CD14-positive monocyte (primary cell): ENCODE data around the gene SCFD1. TPM values are rescaled to one million over a fixed set of nuclear protein-coding genes. Genes with fewer than 3 reads are reported as not detected.

Experiments used
- DNase-seq, 3 donors: peaks; one replicate each; pipeline ENCODE4 v3.0.0-alpha.2; 2011 to 2022
- H2AFZ ChIP-seq: 2 replicates; pipeline ENCODE4 v1.6.0; 2012; ENCODE audit warnings: mild to moderate bottlenecking, low read depth, low read length, inconsistent platforms; ENCODE audit not compliant: insufficient read depth, poor library complexity, severe bottlenecking
- H3K27ac ChIP-seq, 2 donors: 1 replicate in 1 of 2; 2 replicates in 1 of 2; pipeline ENCODE4 v1.5.1; 2012 to 2013; ENCODE audit warnings: low read length in 2 of 2, control low read depth in 1 of 2, inconsistent platforms in 1 of 2, low read depth in 1 of 2, mild to moderate bottlenecking in 1 of 2
- H3K27me3 ChIP-seq, 2 donors: one replicate each; pipeline versions ENCODE4 v1.6.0 to v1.6.1; 2011 to 2013; ENCODE audit warnings: low read length in 2 of 2; ENCODE audit not compliant: control insufficient read depth in 2 of 2, insufficient read depth in 2 of 2
- H3K36me3 ChIP-seq, 2 donors: replicated peaks in 1 of 2; 1 replicate in 1 of 2; 2 replicates in 1 of 2; pipeline versions ENCODE4 v1.5.1 to v1.6.1; 2012 to 2013; ENCODE audit warnings: low read length in 2 of 2, control low read depth in 1 of 2, inconsistent platforms in 1 of 2, mild to moderate bottlenecking in 1 of 2; ENCODE audit not compliant: insufficient read depth in 2 of 2, control insufficient read depth in 1 of 2
- H3K4me1 ChIP-seq, 2 donors: 1 replicate in 1 of 2; 2 replicates in 1 of 2; pipeline versions ENCODE4 v1.5.1 to v1.6.1; 2012 to 2013; ENCODE audit warnings: low read length in 2 of 2, control low read depth in 1 of 2, inconsistent platforms in 1 of 2, mild to moderate bottlenecking in 1 of 2, moderate library complexity in 1 of 2; ENCODE audit not compliant: insufficient read depth in 2 of 2, control insufficient read depth in 1 of 2
- H3K4me2 ChIP-seq: replicated peaks from 2 replicates; pipeline ENCODE3; 2012; ENCODE audit warnings: low read length, moderate library complexity, mild to moderate bottlenecking; ENCODE audit not compliant: poor library complexity, severe bottlenecking; ENCODE audit errors: extremely low read depth
- H3K4me3 ChIP-seq, 3 experiments: fragments of 200-600 bp in 1 of 3; sonication (generic) in 1 of 3; replicated peaks in 1 of 3; 1 replicate in 2 of 3; 2 replicates in 1 of 3; pipeline ENCODE4 v1.5.1; 2011 to 2013; ENCODE audit warnings: low read length in 3 of 3, mild to moderate bottlenecking in 3 of 3, control low read depth in 2 of 3, low read depth in 2 of 3, inconsistent platforms in 1 of 3, moderate library complexity in 1 of 3
- H3K79me2 ChIP-seq: 2 replicates; pipeline ENCODE4 v1.6.0; 2012; ENCODE audit warnings: mild to moderate bottlenecking, control low read depth, inconsistent platforms, low read length, moderate library complexity; ENCODE audit not compliant: insufficient read depth
- H3K9ac ChIP-seq: 2 replicates; pipeline ENCODE4 v1.6.0; 2017; ENCODE audit warnings: low read length, mild to moderate bottlenecking; ENCODE audit not compliant: insufficient read depth, poor library complexity, severe bottlenecking
- H3K9me3 ChIP-seq, 2 donors: replicated peaks in 1 of 2; 1 replicate in 1 of 2; 2 replicates in 1 of 2; pipeline versions ENCODE4 v1.5.1 to v1.6.1; 2012 to 2013; ENCODE audit warnings: low read length in 2 of 2, control low read depth in 1 of 2; ENCODE audit not compliant: control insufficient read depth in 1 of 2, insufficient read depth in 1 of 2
- H4K20me1 ChIP-seq: 2 replicates; pipeline ENCODE4 v1.6.0; 2012; ENCODE audit warnings: mild to moderate bottlenecking, low read length, control low read depth, moderate library complexity; ENCODE audit not compliant: insufficient read depth
- H3K27ac Mint-ChIP-seq, 7 donors: one replicate each; pipeline ENCODE4 v1.8.0; 2020; ENCODE audit warnings: mild to moderate bottlenecking in 7 of 7, mixed read lengths in 7 of 7, moderate library complexity in 6 of 7, inconsistent platforms in 2 of 7
- H3K27me3 Mint-ChIP-seq, 3 donors: one replicate each; pipeline ENCODE4 v1.8.0; 2021 to 2022; ENCODE audit warnings: low read depth in 3 of 3, mild to moderate bottlenecking in 3 of 3, mixed read lengths in 3 of 3, moderate library complexity in 3 of 3, inconsistent platforms in 1 of 3
- H3K36me3 Mint-ChIP-seq, 2 donors: one replicate each; pipeline ENCODE4 v1.8.0; 2020; ENCODE audit warnings: mixed read lengths in 2 of 2, inconsistent platforms in 1 of 2, mild to moderate bottlenecking in 1 of 2
- H3K4me1 Mint-ChIP-seq: one replicate; pipeline ENCODE4 v1.8.0; 2020; ENCODE audit warnings: mild to moderate bottlenecking, mixed read lengths
- H3K4me3 Mint-ChIP-seq, 2 donors: one replicate each; pipeline ENCODE4 v1.8.0; 2020; ENCODE audit warnings: mild to moderate bottlenecking in 2 of 2, mixed read lengths in 2 of 2, moderate library complexity in 1 of 2
- H3K9me3 Mint-ChIP-seq, 7 donors: one replicate each; pipeline ENCODE4 v1.8.0; 2020 to 2022; ENCODE audit warnings: mixed read lengths in 7 of 7, mild to moderate bottlenecking in 6 of 7, moderate library complexity in 6 of 7, inconsistent platforms in 2 of 7
- WGBS: methylation state at CpG from one replicate; pipeline ENCODE4 v1.1.5; 2013; ENCODE audit warnings: missing lambda C conversion rate; ENCODE audit not compliant: insufficient coverage; 5-methylcytosine and 5-hydroxymethylcytosine counted together
- intact Hi-C, 2 donors: fragments of 100-400 bp; cut with micrococcal nuclease; formaldehyde crosslinking; loops; one replicate each; pipeline versions ENCODE4 v1.15.0 to v1.15.1; 2023
- polyA plus RNA-seq, 3 donors: library from polyadenylated mRNA; depleted of rRNA in 1 of 3; unstranded in 2 of 3; stranded (reverse) in 1 of 3; fragments of 300-500 nt in 2 of 3; fragments of >200 nt in 1 of 3; fragmentation: Illumina TruSeq in 2 of 3; gene quantifications; 1 replicate in 2 of 3; 2 replicates in 1 of 3; pipeline ENCODE4 v1.2.3, GENCODE V29; 2012 to 2021
- TF ChIP-seq, protein P1 (sequence below): fragments of 200-600 bp; IDR thresholded peaks from one replicate; pipeline ENCODE4 v1.8.0; 2022; ENCODE audit warnings: antibody characterized with exemption, mild to moderate bottlenecking

SCFD1 gene
- polyA plus RNA-seq, 3 donors: 33.1 to 64.1 (median 44.9) TPM

GRCh38 chr14:30673071-30673470, 51.0 kb downstream of the SCFD1 start:
- Mint-ChIP-seq H3K4me1 (no peaks in the 10 kb centered on the region), H3K9me3 (no peaks in the 10 kb centered on the region), H3K27me3 (peaks cover 0 to 1% (median 0%) of the 10 kb centered on the region in 3 donors), H3K4me3 (no peak overlapping the region), H3K36me3 (peaks cover 46 to 61% of the 10 kb centered on the region in 2 donors), H3K27ac (no peak overlapping the region)
- Histone ChIP-seq H3K9ac (no peak overlapping the region), H3K9me3 (no peaks in the 10 kb centered on the region), H3K4me2 (no peak overlapping the region), H3K4me1 (no peaks in the 10 kb centered on the region), H3K79me2 (no peaks in the 10 kb centered on the region), H3K27me3 (no peaks in the 10 kb centered on the region), H3K36me3 (peaks cover 47 to 82% of the 10 kb centered on the region in 2 donors), H4K20me1 (no peaks in the 10 kb centered on the region), H3K4me3 (no peak overlapping the region), H3K27ac (no peak overlapping the region), H2AFZ (no peak overlapping the region)
- intact Hi-C loops: no loop called here
- no peak for DNase-seq
- 20% methylated on average over 1 of the region's 1 CpG for WGBS
- TF ChIP-seq, protein P1, sequence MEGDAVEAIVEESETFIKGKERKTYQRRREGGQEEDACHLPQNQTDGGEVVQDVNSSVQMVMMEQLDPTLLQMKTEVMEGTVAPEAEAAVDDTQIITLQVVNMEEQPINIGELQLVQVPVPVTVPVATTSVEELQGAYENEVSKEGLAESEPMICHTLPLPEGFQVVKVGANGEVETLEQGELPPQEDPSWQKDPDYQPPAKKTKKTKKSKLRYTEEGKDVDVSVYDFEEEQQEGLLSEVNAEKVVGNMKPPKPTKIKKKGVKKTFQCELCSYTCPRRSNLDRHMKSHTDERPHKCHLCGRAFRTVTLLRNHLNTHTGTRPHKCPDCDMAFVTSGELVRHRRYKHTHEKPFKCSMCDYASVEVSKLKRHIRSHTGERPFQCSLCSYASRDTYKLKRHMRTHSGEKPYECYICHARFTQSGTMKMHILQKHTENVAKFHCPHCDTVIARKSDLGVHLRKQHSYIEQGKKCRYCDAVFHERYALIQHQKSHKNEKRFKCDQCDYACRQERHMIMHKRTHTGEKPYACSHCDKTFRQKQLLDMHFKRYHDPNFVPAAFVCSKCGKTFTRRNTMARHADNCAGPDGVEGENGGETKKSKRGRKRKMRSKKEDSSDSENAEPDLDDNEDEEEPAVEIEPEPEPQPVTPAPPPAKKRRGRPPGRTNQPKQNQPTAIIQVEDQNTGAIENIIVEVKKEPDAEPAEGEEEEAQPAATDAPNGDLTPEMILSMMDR: no peak

DNA sequence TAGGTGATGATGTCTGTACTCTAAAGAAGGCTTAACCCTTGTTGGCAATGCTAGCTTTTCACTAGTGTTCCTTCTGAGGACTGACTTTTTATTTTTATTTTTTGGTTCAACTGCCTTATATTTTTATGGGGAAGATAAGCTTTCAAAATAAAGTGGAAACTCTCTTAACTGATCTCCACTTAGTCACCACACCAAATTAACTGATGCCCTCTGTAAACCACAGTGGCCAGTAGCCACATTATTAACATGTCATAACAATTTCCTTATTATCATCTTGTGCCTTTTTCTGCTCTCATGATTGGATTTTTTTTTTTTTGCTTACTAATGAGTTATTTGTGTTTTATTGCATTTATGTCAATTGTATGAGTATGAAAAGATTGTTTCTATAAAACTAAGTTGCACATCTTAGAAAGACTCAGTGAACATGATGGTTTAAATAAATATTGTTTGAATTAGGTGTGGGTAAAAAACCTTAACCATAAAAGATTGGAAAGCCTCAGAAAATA, 56.9 kb downstream of the SCFD1 start:
- no peak for DNase-seq
- Histone ChIP-seq H3K9me3 (no peaks in the 10 kb centered on the region), H2AFZ (no peak overlapping the region), H3K27me3 (no peaks in the 10 kb centered on the region), H3K4me1 (no peaks in the 10 kb centered on the region), H3K4me3 (no peak overlapping the region), H4K20me1 (no peaks in the 10 kb centered on the region), H3K36me3 (peaks cover 55 to 93% of the 10 kb centered on the region in 2 donors), H3K9ac (no peak overlapping the region), H3K27ac (no peak overlapping the region), H3K4me2 (no peak overlapping the region), H3K79me2 (no peaks in the 10 kb centered on the region)
- Mint-ChIP-seq H3K27me3 (no peaks in the 10 kb centered on the region), H3K4me1 (no peaks in the 10 kb centered on the region), H3K9me3 (peaks cover 0 to 2% (median 0%) of the 10 kb centered on the region in 7 donors), H3K27ac (no peak overlapping the region), H3K36me3 (peaks cover 68 to 84% of the 10 kb centered on the region in 2 donors), H3K4me3 (no peak overlapping the region)
- intact Hi-C loops: no loop called here
- TF ChIP-seq, protein P1: no peak
